K562 (cell line): ENCODE data around the gene FDPS. TPM values are rescaled to one million over a fixed set of nuclear protein-coding genes. Genes with fewer than 3 reads are reported as not detected.

Experiments
- ATAC-seq: fragments of 200-7000 bp; cut with Tn5 transposase; 3 replicates; pipeline ENCODE4 v1.9.1; 2020; ENCODE audit warnings: moderate library complexity
- BruUV-seq: library from RNA; stranded (reverse); fragments of 400-500 nt; replicated peaks from 2 replicates; lab custom pipeline; 2021; lab: Mats Ljungman, UMichigan
- CTCF ChIA-PET: fragments of 300-600 bp; formaldehyde crosslinking; extraction: SDS; loops from one replicate; lab custom pipeline; 2021; ENCODE audit warnings: low intra/inter-chr PET ratio; lab: Yijun Ruan, JAX
- POLR2A ChIA-PET: fragments of 300-600, 350-650 bp; sonication (Branson Sonifier 250); formaldehyde crosslinking; extraction: SDS; loops from one replicate; lab custom pipeline; 2021; ENCODE audit warnings: antibody characterized with exemption, inconsistent platforms; lab: Yijun Ruan, JAX
- DNase-seq, 4 experiments: peaks; one replicate each; pipeline versions ENCODE4 v3.0.0 to v3.0.0-alpha.2; 2011 to 2018; ENCODE audit warnings: low spot score in 3 of 4, mixed read lengths in 3 of 4; ENCODE audit errors: extremely low read depth in 1 of 4
- FAIRE-seq: peaks from 2 replicates; lab custom pipeline; 2011; peaks lifted over from hg19 to GRCh38; lab: Jason Lieb, UNC
- H2AFZ ChIP-seq: 2 replicates; pipeline ENCODE4 v1.6.0; 2011; ENCODE audit warnings: low read depth, low read length, control low read depth, inconsistent platforms
- H3K27ac ChIP-seq: fragments of 200-600 bp; 3 replicates; pipeline ENCODE4 v1.8.0; 2011; ENCODE audit warnings: low read depth, mild to moderate bottlenecking, control low read depth, inconsistent platforms, low read length, moderate library complexity, mixed read lengths; ENCODE audit errors: extremely low read depth
- H3K27me3 ChIP-seq, 2 experiments: fragments of 300-600 bp in 1 of 2; 2 replicates in 1 of 2; 3 replicates in 1 of 2; pipeline versions ENCODE4 v1.6.0 to v1.8.0; 2011; ENCODE audit warnings: inconsistent platforms in 2 of 2, low read length in 2 of 2, mild to moderate bottlenecking in 1 of 2, mixed read lengths in 1 of 2, moderate library complexity in 1 of 2; ENCODE audit not compliant: control insufficient read depth in 2 of 2, insufficient read depth in 2 of 2
- H3K36me3 ChIP-seq: fragments of 300-600 bp; 3 replicates; pipeline ENCODE4 v1.8.0; 2011; ENCODE audit warnings: mild to moderate bottlenecking, low read length, inconsistent platforms; ENCODE audit not compliant: control insufficient read depth, insufficient read depth
- H3K4me1 ChIP-seq, 2 experiments: fragments of 200-600 bp in 1 of 2; replicated peaks in 1 of 2; 2 replicates in 1 of 2; 3 replicates in 1 of 2; pipeline versions ENCODE4 v1.5.1 to v1.8.0; 2011; ENCODE audit warnings: inconsistent platforms in 2 of 2, low read length in 2 of 2, mild to moderate bottlenecking in 1 of 2, mixed read lengths in 1 of 2, moderate library complexity in 1 of 2; ENCODE audit not compliant: control insufficient read depth in 2 of 2, insufficient read depth in 2 of 2
- H3K4me2 ChIP-seq: 2 replicates; pipeline ENCODE4 v1.6.1; 2011; ENCODE audit warnings: low read length, control low read depth, inconsistent platforms, mixed read lengths; ENCODE audit not compliant: insufficient read depth
- H3K4me3 ChIP-seq: fragments of 200-600 bp; sonication (generic), shearing (Covaris generic); 2 replicates; pipeline ENCODE4 v1.5.1; 2016; ENCODE audit warnings: control low read depth, inconsistent platforms
- H3K79me2 ChIP-seq: fragments of 200-600 bp; 3 replicates; pipeline ENCODE4 v1.8.0; 2011; ENCODE audit warnings: low read length, inconsistent platforms; ENCODE audit not compliant: control insufficient read depth, insufficient read depth
- H3K9ac ChIP-seq, 2 experiments: 2 replicates each; pipeline versions ENCODE4 v1.6.0 to v1.6.1; 2011; ENCODE audit warnings: low read depth in 2 of 2, low read length in 2 of 2, control low read depth in 1 of 2, inconsistent platforms in 1 of 2, mild to moderate bottlenecking in 1 of 2, mixed read lengths in 1 of 2; ENCODE audit not compliant: insufficient read depth in 1 of 2
- H3K9me1 ChIP-seq: one replicate; pipeline ENCODE4 v1.6.0; 2011; ENCODE audit warnings: inconsistent platforms, mild to moderate bottlenecking, low read length, moderate library complexity; ENCODE audit not compliant: control insufficient read depth, insufficient read depth
- H3K9me3 ChIP-seq: replicated peaks from 2 replicates; pipeline ENCODE4 v1.5.1; 2011; ENCODE audit warnings: low read depth, low read length, inconsistent platforms; ENCODE audit not compliant: control insufficient read depth, insufficient read depth
- H4K20me1 ChIP-seq: replicated peaks from 2 replicates; pipeline ENCODE4 v1.6.1; 2011; ENCODE audit warnings: low read length, inconsistent platforms, mixed read lengths; ENCODE audit not compliant: control insufficient read depth, insufficient read depth
- BCOR ChIP-seq: fragments of 450-650 bp; IDR thresholded peaks from 2 replicates; pipeline ENCODE4 v1.6.1; 2016
- RAD21 ChIP-seq, 2 experiments: fragments of 250-450 bp in 1 of 2; fragments of 450-650 bp in 1 of 2; sonication (Bioruptor Pico) in 1 of 2; formaldehyde crosslinking in 1 of 2; IDR thresholded peaks in 1 of 2; conservative IDR thresholded peaks in 1 of 2; 2 replicates each; pipeline versions ENCODE4 v1.4.0 to v1.8.0; 2020 to 2022; ENCODE audit warnings: mild to moderate bottlenecking in 2 of 2, moderate library complexity in 1 of 2
- RBFOX2 ChIP-seq: fragments of 200-400 bp; formaldehyde crosslinking; IDR thresholded peaks from 2 replicates; pipeline ENCODE4 v1.6.1; 2017; ENCODE audit warnings: low read depth, mild to moderate bottlenecking, low read length, moderate library complexity
- WGBS: fragments of 100-300 bp; shearing (Covaris generic); methylation state at CpG from one replicate; pipeline ENCODE4 v1.1.6; 2016; ENCODE audit warnings: low coverage, mixed read lengths; ENCODE audit not compliant: insufficient coverage; ENCODE audit errors: missing lambda C conversion rate; 5-methylcytosine and 5-hydroxymethylcytosine counted together
- in situ Hi-C: fragments of 300-500 bp; cut with MboI; formaldehyde crosslinking; loops from 4 replicates; pipeline ENCODE4 v1.15.0; 2018; ENCODE audit warnings: inconsistent platforms, mixed read lengths
- intact Hi-C: fragments of 100-400 bp; cut with micrococcal nuclease; formaldehyde crosslinking; loops from 2 replicates; pipeline ENCODE4 v1.14.2; 2022
- polyA plus RNA-seq, 8 experiments: library from polyadenylated mRNA; depleted of rRNA in 4 of 8; stranded (reverse) in 5 of 8; unstranded in 3 of 8; fragments of >200 nt; fragmentation: Nextera tagmentation in 2 of 8; fragmentation: Illumina TruSeq in 1 of 8; extraction: Ambion mirVana in 2 of 8; extraction: Trizol in 1 of 8; gene quantifications; 2 replicates each; pipeline versions ENCODE4 v1.2.1 to v1.2.3, GENCODE V29; 2011 to 2014; ENCODE audit warnings: inconsistent platforms in 1 of 8, missing spikeins in 1 of 8
- total RNA-seq, 7 experiments: library from RNA; depleted of rRNA in 6 of 7; stranded (reverse); fragments of >200 nt in 6 of 7; fragmentation: Illumina TruSeq in 2 of 7; extraction: Trizol in 2 of 7; gene quantifications; 2 replicates each; pipeline versions ENCODE4 v1.2.1 to v1.2.3, GENCODE V29; 2011 to 2021; ENCODE audit warnings: low replicate concordance in 1 of 7
- TF ChIP-seq, protein P1 (sequence below): fragments of 250-450 bp; sonication (Bioruptor Pico); IDR thresholded peaks from 2 replicates; pipeline ENCODE4 v1.8.0; 2021; ENCODE audit warnings: moderate library complexity, mild to moderate bottlenecking, inconsistent platforms

FDPS gene
- total and polyA plus RNA-seq, 9 of the 15 experiments (the other 6 are each of a cell fraction or from before 2014, with no cell fraction given): 247 to 884 (median 360) TPM

DNA sequence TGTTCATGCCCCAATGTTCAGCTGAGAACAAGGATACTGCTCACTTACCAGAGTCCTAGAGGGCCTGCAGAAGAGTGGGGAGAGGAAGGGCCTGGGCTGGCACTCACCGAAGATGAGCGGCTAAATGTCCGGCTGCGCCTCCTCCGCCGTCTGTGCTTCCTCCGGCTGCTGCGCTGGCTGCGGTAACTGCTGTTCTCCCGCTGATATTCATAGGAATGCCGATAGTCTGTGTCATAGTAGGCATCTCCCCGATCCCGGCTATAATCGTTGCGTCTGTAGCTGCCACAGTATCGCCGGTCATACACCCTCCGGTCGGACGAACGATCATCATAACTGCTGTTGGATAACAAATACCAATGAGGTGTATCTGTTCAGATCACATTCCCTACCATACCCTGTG is 39.3 kb upstream of the FDPS start:
- Histone ChIP-seq H2AFZ (no peak overlapping the region), H3K9ac (peak overlapping the region in 1 of 2 experiments; percentile 52; a peak in 1 of 4 replicates), H4K20me1 (no peaks in the 10 kb centered on the region; the same call in 1 of the 2 replicates), H3K4me1 (peaks cover 5 to 12% of the 10 kb centered on the region in 2 experiments; a peak in 4 of 5 replicates), H3K9me1 (peaks cover 3% of the 10 kb centered on the region), H3K27me3 (no peaks in the 10 kb centered on the region), H3K4me3 (no peak overlapping the region), H3K36me3 (peaks cover 81% of the 10 kb centered on the region), H3K27ac (no peak overlapping the region), H3K79me2 (peaks cover 48% of the 10 kb centered on the region), H3K9me3 (no peaks in the 10 kb centered on the region), H3K4me2 (no peak overlapping the region)
- DNase-seq (no peak), ATAC-seq (no peak), FAIRE-seq (no peak)
- 95% methylated on average over 21 of the region's 21 CpGs for WGBS
- BruUV-seq: no TSS peak
- TF ChIP-seq RBFOX2: peak; percentile 33; the same call in 1 of the 2 replicates
- TF ChIP-seq, protein P1, sequence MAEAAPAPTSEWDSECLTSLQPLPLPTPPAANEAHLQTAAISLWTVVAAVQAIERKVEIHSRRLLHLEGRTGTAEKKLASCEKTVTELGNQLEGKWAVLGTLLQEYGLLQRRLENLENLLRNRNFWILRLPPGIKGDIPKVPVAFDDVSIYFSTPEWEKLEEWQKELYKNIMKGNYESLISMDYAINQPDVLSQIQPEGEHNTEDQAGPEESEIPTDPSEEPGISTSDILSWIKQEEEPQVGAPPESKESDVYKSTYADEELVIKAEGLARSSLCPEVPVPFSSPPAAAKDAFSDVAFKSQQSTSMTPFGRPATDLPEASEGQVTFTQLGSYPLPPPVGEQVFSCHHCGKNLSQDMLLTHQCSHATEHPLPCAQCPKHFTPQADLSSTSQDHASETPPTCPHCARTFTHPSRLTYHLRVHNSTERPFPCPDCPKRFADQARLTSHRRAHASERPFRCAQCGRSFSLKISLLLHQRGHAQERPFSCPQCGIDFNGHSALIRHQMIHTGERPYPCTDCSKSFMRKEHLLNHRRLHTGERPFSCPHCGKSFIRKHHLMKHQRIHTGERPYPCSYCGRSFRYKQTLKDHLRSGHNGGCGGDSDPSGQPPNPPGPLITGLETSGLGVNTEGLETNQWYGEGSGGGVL (CRISPR knock-in tag): no peak
- no peak for TF ChIP-seq RAD21 (CRISPR knock-in tag; conservative IDR thresholded peaks at IDR 0.05 in 1 of 2, IDR thresholded peaks at IDR 0.05 in 1 of 2)
- no peak for TF ChIP-seq BCOR
- ChIA-PET CTCF (no interaction called here), POLR2A (no interaction called here)
- in situ Hi-C loops: no loop called here
- intact Hi-C loops: no loop called here
